ENCODE results near the gene EEF2. TPM values are rescaled to one million over a fixed set of nuclear protein-coding genes. Genes with fewer than 3 reads are reported as not detected.

Gene EEF2
- total RNA-seq, 1 donor from 2014 or later = 1,288 TPM

GRCh38 chr19:4016486-4016885 lies 31.2 kb upstream of the EEF2 start:
- no peak overlapping the region for H3K27ac Mint-ChIP-seq

GRCh38 chr19:4015705-4016402 lies 30.6 kb upstream of the EEF2 start:
- Mint-ChIP-seq H3K36me3 (peaks cover 4% of the 10 kb centered on the region), H3K4me3 (no peak overlapping the region), H3K27ac (no peak overlapping the region), H3K9me3 (no peaks in the 10 kb centered on the region), H3K4me1 (peaks cover 2% of the 10 kb centered on the region), H3K27me3 (ENCODE audit: insufficient read depth, low read depth) (peaks cover 5% of the 10 kb centered on the region)
- Histone ChIP-seq H3K79me2 (ENCODE audit: low read depth) (peaks cover 87% of the 10 kb centered on the region), H3K27ac (no peak overlapping the region), H3F3A (ENCODE audit: low read depth) (no peaks in the 10 kb centered on the region), H3K36me3 (no peaks in the 10 kb centered on the region), H3K4me1 (no peaks in the 10 kb centered on the region), H3K27me3 (no peaks in the 10 kb centered on the region), H3K9ac (no peak overlapping the region), H3K4me3 (no peak overlapping the region), H3K9me3 (ENCODE audit: low read depth) (no peaks in the 10 kb centered on the region), H3K4me2 (no peak overlapping the region), H2AFZ (replicated peaks) (no peak overlapping the region), H4K20me1 (ENCODE audit: low read depth) (peaks cover 77% of the 10 kb centered on the region)
- no peak for DNase-seq (ENCODE audit: low spot score)
- TF ChIP-seq, protein P1, sequence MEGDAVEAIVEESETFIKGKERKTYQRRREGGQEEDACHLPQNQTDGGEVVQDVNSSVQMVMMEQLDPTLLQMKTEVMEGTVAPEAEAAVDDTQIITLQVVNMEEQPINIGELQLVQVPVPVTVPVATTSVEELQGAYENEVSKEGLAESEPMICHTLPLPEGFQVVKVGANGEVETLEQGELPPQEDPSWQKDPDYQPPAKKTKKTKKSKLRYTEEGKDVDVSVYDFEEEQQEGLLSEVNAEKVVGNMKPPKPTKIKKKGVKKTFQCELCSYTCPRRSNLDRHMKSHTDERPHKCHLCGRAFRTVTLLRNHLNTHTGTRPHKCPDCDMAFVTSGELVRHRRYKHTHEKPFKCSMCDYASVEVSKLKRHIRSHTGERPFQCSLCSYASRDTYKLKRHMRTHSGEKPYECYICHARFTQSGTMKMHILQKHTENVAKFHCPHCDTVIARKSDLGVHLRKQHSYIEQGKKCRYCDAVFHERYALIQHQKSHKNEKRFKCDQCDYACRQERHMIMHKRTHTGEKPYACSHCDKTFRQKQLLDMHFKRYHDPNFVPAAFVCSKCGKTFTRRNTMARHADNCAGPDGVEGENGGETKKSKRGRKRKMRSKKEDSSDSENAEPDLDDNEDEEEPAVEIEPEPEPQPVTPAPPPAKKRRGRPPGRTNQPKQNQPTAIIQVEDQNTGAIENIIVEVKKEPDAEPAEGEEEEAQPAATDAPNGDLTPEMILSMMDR (IDR thresholded peaks at IDR 0.05) = no peak
- TF ChIP-seq EZH2 (IDR thresholded peaks at IDR 0.05) (no peak), EZH2phosphoT487 (IDR thresholded peaks at IDR 0.05) (no peak)

More at GRCh38 chr19:4016486-4016885, 31.2 kb upstream of the EEF2 start:
- H3K9me3 Mint-ChIP-seq = no peaks in the 10 kb centered on the region
- no peak overlapping the region for H2AFZ ChIP-seq (replicated peaks)
- H3K36me3 Mint-ChIP-seq = peaks cover 7% of the 10 kb centered on the region
- H3K27me3 Mint-ChIP-seq (ENCODE audit: insufficient read depth, low read depth) = peaks cover 3% of the 10 kb centered on the region
- no peak overlapping the region for H3K4me3 ChIP-seq
- no peak overlapping the region for H3K4me2 ChIP-seq
- H3K4me1 Mint-ChIP-seq = no peaks in the 10 kb centered on the region
- peaks cover 75% of the 10 kb centered on the region for H4K20me1 ChIP-seq (ENCODE audit: low read depth)
- no peaks in the 10 kb centered on the region for H3K36me3 ChIP-seq
- H3K27ac ChIP-seq = no peak overlapping the region
- TF ChIP-seq EZH2 (IDR thresholded peaks at IDR 0.05) (no peak), EZH2phosphoT487 (IDR thresholded peaks at IDR 0.05) (no peak)
- TF ChIP-seq, protein P1 (IDR thresholded peaks at IDR 0.05) = no peak
- no peaks in the 10 kb centered on the region for H3K4me1 ChIP-seq
- no peaks in the 10 kb centered on the region for H3K27me3 ChIP-seq
- no peak overlapping the region for H3K4me3 Mint-ChIP-seq
- H3K9ac ChIP-seq = no peak overlapping the region
- H3F3A ChIP-seq (ENCODE audit: low read depth) = no peaks in the 10 kb centered on the region
- H3K9me3 ChIP-seq (ENCODE audit: low read depth) = no peaks in the 10 kb centered on the region
- peaks cover 87% of the 10 kb centered on the region for H3K79me2 ChIP-seq (ENCODE audit: low read depth)
- DNase-seq (ENCODE audit: low spot score) = no peak

GRCh38 chr19:4014541-4015491 lies 29.6 kb upstream of the EEF2 start:
- Mint-ChIP-seq H3K4me1 (peaks cover 5% of the 10 kb centered on the region), H3K36me3 (peaks cover 4% of the 10 kb centered on the region), H3K27me3 (ENCODE audit: insufficient read depth, low read depth) (peaks cover 5% of the 10 kb centered on the region), H3K27ac (no peak overlapping the region), H3K9me3 (no peaks in the 10 kb centered on the region), H3K4me3 (no peak overlapping the region)
- TF ChIP-seq EZH2phosphoT487 (IDR thresholded peaks at IDR 0.05) (no peak), EZH2 (IDR thresholded peaks at IDR 0.05) (no peak)
- TF ChIP-seq, protein P1 (IDR thresholded peaks at IDR 0.05) = no peak
- Histone ChIP-seq H3K4me3 (no peak overlapping the region), H3F3A (ENCODE audit: low read depth) (no peaks in the 10 kb centered on the region), H4K20me1 (ENCODE audit: low read depth) (peaks cover 81% of the 10 kb centered on the region), H3K9ac (no peak overlapping the region), H3K9me3 (ENCODE audit: low read depth) (no peaks in the 10 kb centered on the region), H3K79me2 (ENCODE audit: low read depth) (peaks cover 88% of the 10 kb centered on the region), H3K36me3 (no peaks in the 10 kb centered on the region), H2AFZ (replicated peaks) (no peak overlapping the region), H3K27ac (no peak overlapping the region), H3K27me3 (no peaks in the 10 kb centered on the region), H3K4me1 (no peaks in the 10 kb centered on the region), H3K4me2 (no peak overlapping the region)
- peak; percentile 10 for DNase-seq (ENCODE audit: low spot score)

All from neural progenitor cell (in vitro differentiated cells).